GM21825 (cell line): ENCODE results near the gene USP10.
"Not testable (repeated sequence)": the region's sequence is repeated elsewhere in the genome, so short reads cannot be mapped to it uniquely, and the experiment has no call there.

Source experiments
- ATAC-seq: cut with Tn5 transposase; IDR thresholded peaks from one replicate; pipeline ENCODE4 v1.9.1; 2021; ENCODE audit warnings: mild to moderate bottlenecking, moderate library complexity; ENCODE audit not compliant: unreplicated experiment

The USP10 gene

GRCh38 chr16:84672276-84673202 is 27.3 kb upstream of the USP10 start:
- ATAC-seq, result peak; percentile 67

- no peak for ATAC-seq
These were observed 26.6 kb upstream of the USP10 start for GRCh38 chr16:84673203-84673535.

- no peak for ATAC-seq
These were observed 26.2 kb upstream of the USP10 start for GRCh38 chr16:84673561-84673960.

- ATAC-seq, result no peak
These were observed 24.4 kb upstream of the USP10 start for GRCh38 chr16:84675423-84675822.

GRCh38 chr16:84675884-84676283 is 23.9 kb upstream of the USP10 start:
- ATAC-seq, result no peak

GRCh38 chr16:84677017-84677803 is 22.6 kb upstream of the USP10 start:
- ATAC-seq, result no peak

- no peak for ATAC-seq
These were observed 22.0 kb upstream of the USP10 start for GRCh38 chr16:84677849-84678248.

GRCh38 chr16:84678541-84678940 is 21.3 kb upstream of the USP10 start:
- ATAC-seq, result no peak

- no peak for ATAC-seq
These were observed 19.5 kb upstream of the USP10 start for GRCh38 chr16:84680165-84680842.

GRCh38 chr16:84680843-84681629 is 18.8 kb upstream of the USP10 start:
- no peak for ATAC-seq

GRCh38 chr16:84683691-84684591 is 15.9 kb upstream of the USP10 start:
- ATAC-seq, result no peak

GRCh38 chr16:84684592-84684965 is 15.2 kb upstream of the USP10 start:
- ATAC-seq, result no peak

- ATAC-seq, result no peak
These were observed 14.6 kb upstream of the USP10 start for GRCh38 chr16:84685210-84685609.

- no peak for ATAC-seq
These were observed 13.0 kb upstream of the USP10 start for GRCh38 chr16:84686707-84687298.

GRCh38 chr16:84687715-84688114 is 12.1 kb upstream of the USP10 start:
- peak; percentile 82 for ATAC-seq

- not testable (repeated sequence) for ATAC-seq
These were observed 11.6 kb upstream of the USP10 start for GRCh38 chr16:84688163-84688562.

- ATAC-seq, result no peak
These were observed 10.7 kb upstream of the USP10 start for GRCh38 chr16:84689111-84689510.

GRCh38 chr16:84690088-84690819 is 9.5 kb upstream of the USP10 start:
- ATAC-seq, result no peak
